SKM-1 treated with dmso at 0.1 percent for 144 hours (cell line): ENCODE results near the gene PIM3.
A peak's percentile ranks its signal among the peaks of the same experiment; 100 is the strongest.

Experiments used
- DNase-seq: peaks from one replicate; lab custom pipeline; 2025; ENCODE audit not compliant: unreplicated experiment; lab: John Stamatoyannopoulos, UW

PIM3 gene

DNA sequence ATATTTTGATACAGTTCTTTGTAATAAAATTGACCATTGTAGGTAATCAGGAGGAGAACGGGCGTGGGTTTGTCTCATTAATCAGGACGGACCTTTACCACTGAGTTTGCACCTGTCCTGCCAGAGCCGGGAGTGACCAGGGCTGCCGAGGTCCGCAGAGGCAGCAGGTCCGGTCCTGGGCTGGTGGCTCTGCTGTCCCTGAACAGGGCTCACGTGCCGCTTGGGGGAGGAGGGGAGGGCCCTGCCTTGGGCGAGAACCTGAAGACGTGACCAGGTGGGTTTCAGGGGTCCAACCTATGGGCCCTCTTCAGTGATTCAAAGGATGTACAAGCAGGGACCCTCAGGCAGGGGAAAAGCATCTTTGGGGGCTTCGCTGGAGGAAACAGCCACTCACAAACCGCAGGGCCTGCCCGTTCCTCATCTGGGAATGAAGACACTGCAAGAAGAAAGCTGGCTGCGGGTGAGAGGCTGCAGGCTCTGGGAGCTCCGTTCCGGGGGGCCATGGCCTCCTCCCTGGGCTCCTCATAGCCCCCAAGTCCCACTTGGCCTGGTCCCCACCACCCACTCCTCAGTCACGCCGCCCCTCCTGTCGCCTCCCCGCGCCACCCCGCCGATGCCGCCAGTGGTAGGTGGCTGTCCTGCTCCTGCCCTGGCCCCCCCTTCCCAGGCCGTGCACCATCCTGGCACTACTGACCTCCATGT is 32.9 kb upstream of the PIM3 start:
- DNase-seq, result no peak

GRCh38 chr22:49928185-49928495 is 32.4 kb upstream of the PIM3 start:
- DNase-seq, result no peak

DNA sequence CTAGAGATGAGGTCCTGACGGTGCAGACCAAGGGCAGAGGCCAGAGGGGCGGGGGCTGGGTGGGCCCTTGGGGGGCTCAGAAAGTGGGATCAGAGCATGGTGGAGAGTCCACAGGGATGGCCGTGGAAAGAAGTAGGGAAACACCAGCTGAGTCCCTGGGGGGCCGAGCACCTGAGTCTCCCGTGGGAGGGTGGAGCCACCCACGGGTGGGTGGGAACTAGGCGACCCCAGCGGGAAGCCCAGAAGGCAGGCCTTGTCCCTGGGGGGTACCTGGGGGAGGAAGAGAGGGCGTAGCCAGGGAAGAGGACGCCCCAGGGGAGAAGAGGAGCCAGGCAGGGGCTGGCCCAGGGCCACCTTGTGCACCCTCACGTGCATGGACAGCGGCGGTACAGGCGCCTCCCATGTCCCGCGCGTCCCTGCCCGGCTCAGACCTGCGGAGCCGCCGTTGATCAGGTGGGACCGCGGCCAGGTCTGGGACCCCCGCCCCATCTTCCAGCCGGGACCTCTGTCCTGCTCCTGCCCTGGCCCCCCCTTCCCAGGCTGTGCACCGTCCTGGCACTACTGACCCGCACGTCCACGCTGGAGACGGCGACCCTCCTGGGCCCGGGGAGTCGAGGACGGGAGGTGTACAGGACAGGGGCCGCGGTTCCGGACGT is 31.9 kb upstream of the PIM3 start:
- no peak for DNase-seq

DNA sequence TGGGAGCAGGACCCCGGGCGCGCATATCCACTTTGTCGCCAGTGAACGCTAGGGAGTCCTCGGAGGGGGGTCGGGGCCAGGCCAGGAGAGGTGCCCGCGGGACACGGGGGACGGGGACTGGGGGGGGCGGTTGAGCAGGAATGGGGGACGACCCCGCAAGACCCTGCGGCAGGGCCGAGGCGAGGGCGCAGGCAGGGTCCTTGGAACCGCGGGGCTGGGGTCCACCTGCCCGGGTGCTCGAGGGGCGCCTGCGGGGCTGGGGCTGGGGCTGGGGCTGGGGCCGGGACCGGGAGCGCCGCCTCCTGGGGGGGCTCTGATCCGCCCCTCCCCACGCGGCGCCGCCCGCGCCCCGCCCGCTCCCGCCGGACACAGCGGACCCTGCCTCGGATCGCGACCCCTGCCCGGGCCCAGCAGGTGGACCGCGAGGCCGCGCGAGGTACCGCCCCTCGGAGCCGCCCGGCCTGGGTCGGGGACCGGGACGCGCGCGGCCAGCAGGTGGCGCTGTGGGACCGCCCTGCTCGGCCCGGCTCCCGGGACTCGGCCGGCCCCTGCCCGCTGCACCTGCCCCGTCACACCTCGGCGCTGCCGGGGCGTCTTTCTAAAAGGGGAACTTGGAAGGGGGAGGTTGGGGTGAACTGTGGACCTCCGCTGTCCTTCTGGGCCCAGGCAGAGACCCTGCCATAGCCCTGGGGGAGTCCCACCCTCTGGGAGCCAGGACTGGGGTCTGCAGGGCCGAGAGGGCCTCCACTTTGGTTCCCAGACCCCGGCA is 31.2 kb upstream of the PIM3 start:
- DNase-seq, result peak; percentile 15

GRCh38 chr22:49929994-49930575 is 30.5 kb upstream of the PIM3 start:
- DNase-seq, result no peak

DNA sequence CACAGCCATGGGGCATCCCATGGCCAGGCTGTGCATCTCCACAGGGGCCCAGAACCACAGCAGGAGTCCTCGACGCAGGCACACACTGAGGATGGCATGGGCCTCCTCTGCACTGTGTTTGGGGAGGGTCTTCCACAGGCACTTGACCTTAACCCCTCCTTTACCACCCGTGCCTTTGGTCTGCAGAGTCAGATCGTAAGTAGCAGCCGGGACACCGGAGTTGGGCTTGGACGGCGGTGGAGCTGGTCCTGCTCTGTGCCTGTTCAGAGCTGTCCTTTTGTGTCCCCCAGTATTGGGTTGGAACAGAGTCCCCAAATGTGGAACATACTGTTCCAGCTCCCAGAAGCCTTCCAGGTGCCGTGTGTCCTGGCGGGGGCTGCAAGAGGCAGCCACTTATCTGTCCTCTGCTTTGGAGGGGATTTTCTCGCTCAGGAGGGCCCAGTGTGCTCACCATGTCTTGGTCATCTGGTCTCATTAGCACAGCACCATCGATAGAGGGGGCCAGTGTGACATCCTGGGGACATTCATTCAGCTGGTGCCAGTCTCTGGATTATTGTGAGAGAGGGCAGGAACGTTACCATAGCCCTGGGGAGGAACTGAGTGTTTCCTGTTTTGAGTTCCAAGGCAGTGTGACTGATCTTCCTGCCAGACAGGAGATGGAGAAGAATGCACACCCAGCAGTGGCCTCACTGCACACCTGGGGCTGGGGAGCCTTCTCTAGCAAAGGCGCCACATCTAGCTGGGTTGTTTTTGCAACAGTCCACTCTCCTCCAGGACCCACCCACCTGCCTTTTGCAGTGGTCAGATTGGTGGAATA is 29.8 kb upstream of the PIM3 start:
- peak; percentile 84 for DNase-seq

GRCh38 chr22:49933236-49934159 is 27.1 kb upstream of the PIM3 start:
- DNase-seq, result no peak

- no peak for DNase-seq
These were observed 26.2 kb upstream of the PIM3 start for GRCh38 chr22:49934160-49934890.

- peak; percentile 23 for DNase-seq
These were observed 25.5 kb upstream of the PIM3 start for GRCh38 chr22:49934891-49935557.

DNA sequence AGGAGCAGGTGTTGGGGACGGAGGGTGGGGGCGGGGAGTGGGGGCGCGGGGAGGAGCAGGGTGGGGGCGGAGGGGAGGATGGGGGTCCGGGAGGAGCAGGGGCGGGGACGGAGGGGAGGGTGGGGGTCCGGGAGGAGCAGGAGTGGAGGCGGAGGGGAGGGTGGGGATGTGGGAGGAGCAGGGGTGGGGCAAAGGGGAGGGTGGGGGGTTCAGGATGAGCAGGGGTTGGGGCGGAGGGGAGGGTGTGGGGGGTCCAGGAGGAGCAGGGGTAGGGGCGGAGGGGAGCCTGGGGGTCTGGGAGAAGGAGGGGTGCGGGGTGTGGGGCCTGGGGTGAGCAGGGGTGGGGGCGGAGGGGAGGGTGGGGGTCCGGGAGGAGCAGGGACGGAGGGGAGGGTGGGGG is 25.0 kb upstream of the PIM3 start:
- DNase-seq, result no peak

DNA sequence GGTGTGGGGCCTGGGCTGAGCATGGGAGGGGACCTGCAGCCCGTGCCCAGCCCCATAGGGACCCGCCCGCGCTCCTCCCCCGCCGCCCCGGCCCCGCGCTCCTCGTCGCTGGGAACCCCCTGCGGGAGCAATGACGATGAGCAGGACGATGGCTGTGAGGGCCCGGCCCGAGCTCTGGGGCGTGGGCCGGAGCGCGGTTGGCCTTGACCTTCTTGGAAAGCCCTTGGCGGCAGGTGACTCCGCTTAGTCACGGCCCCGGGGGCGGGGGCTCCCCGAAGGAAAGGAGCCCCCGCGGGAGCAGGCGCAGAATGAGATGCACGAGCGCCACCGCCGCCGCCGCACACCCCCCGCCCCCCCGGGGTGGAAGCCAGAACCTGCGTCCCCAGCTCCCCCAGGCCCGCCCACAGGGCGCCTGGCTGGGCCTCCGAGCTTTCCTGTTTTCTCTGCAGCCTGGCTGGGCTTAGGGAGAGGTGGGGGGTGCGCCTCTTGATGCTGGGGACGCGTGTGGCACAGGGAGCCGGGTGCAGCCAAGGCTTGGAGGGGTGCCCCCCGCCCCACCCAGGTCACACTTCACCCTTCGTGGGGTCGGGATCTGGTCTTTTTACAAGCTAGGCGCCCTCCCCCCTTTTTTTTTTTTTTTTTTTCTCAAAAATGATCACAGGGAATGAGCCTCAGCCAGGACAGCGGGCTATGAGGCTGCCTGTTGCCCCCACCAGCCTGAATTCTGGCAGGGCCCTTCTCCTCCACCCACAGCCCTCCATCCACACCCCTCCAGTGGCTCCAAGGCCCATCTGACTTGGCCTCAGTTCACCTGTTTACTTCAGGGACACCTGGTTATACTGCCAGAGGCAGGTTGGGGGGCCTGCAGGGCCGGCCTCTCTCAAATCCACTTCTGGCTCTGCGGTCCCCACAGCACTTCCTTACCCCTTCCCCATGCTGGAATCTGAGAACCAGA is 24.3 kb upstream of the PIM3 start:
- peak; percentile 60 for DNase-seq

DNA sequence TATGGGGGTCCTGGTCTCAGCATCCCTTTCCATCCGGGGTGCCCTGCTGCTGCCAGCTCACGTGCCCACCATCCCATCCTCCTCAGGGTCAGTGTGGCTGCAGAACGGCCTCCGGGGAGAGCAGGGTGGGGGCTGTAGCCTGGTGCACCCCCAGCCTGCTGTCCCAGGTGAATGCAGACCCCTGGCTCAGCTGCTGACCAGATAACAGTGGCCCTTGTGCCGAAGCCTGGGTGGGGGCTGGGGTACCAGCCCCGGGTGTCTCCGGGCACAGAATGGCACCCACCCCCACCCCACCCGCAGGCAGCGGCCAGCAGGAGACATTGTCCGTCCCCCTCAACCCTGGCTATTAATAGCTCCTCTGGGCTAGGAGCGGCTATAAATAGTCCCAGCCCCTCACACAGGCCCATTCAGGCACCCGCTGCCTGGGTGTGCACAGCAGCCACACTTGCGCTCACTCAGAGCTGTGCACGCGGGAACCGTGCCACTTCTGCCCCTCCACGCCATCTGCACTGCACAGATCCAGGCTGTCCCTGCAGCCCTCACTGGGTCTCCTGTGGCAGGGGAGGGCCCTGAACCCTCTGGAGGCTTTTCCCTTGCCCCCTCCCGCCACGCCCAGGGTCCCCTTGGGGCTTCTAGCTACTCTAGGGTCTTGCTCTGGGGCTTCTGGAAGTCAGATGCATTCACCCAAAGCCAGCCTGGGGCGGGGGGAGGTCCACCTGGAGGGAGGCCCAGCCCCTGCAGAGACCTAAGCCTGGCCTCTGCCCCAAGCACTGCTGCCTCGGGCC is 23.4 kb upstream of the PIM3 start:
- DNase-seq, result no peak

DNA sequence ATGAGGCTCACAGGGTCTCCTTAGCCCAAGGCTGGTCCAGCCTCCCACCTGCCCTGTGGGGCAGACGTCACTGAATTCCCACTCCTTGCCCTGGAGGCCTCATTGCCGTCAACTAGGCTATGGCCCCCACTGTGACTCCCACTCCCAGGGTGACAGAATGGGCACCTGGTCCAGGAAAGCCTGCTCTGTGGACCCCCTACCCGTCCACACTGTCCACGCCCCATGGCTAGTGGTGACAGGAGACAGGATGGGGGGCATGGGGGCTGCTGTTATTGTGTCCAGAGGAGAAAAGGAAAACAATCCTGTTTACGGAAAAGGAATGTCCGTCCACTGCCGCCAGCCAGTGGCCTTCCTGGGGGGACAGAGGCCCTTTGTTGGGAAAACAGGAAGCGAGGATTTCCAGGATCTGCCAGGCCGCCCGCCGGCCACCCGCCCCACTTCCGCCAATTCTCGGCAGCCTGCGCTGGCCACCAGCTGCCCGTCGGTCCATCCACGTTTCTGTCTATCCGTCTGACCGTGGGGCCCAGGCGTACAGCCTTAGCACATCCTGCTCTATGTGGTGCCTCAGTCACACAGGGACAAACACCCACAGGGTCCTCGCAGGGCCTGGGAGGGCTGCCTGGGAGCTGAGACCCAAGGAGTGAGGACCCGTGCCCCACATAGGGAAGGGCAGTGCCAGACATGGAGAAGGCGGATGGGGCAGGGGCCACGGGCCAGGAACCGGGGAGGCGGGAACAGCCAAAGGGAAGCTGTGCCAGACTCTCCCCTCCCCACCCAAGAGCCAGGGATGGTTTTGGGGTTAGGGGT is 22.6 kb upstream of the PIM3 start:
- no peak for DNase-seq

- DNase-seq, result no peak
These were observed 21.9 kb upstream of the PIM3 start for GRCh38 chr22:49938565-49939136.

DNA sequence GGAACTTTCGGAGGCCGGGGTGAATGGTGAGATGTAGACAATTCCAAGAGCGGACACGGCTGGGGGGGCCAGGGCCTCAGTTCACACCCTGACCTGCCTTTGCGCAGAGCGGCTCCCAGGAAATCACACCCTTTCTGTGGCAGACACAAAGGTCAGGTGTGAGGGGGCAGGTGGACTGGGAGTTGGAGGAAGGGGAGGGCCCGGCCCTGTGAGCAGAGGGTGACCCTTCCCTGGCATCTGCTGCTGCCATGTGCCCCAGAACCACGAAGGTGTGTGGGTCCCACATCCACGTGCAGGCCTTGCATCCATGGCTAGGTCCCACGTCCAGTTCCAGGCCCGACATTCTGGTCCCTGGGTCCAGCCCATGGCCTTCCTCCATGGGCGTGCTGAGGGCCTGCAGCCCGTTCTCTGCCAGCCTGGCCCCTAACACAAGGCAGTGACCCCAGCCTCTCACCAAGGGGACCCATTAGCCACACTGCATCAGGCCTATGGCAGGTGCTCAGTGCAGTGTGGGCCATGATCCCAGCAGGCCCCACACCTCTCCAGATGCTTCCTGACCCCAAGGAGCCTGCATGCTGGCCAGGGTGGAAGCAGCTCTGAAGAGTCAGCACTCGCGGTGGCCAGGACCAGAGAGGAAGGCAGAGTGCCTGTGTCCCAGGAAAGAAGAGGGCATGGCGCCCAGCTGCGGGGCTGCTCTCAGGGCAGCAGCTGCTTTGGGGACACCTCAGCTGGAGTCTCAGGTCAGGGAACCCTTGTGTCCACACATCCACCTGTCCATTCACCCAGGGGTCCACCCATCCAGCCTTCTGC is 18.9 kb upstream of the PIM3 start:
- DNase-seq, result no peak
